Right cardiac atrium (tissue), 5 donors: ENCODE measurements around the gene AGMO. TPM values are rescaled to one million over a fixed set of nuclear protein-coding genes. Genes with fewer than 3 reads are reported as not detected.

Experiments
- ATAC-seq, 2 donors: fragments of 200-7000 bp; cut with Tn5 transposase; one replicate each; pipeline versions ENCODE4 v1.8.0 to v1.9.1; 2020; ENCODE audit warnings: moderate library complexity in 2 of 2, mild to moderate bottlenecking in 1 of 2
- DNase-seq, 3 donors: peaks; one replicate each; pipeline ENCODE4 v3.0.0-alpha.2; 2020
- H3K27ac ChIP-seq: one replicate; pipeline ENCODE4 v1.5.1; 2013; ENCODE audit warnings: mild to moderate bottlenecking, low read length, control low read depth, moderate library complexity
- H3K27me3 ChIP-seq: one replicate; pipeline ENCODE4 v1.6.1; 2013; ENCODE audit not compliant: control insufficient read depth, insufficient read depth
- H3K4me1 ChIP-seq: one replicate; pipeline ENCODE4 v1.6.1; 2013; ENCODE audit warnings: low read length; ENCODE audit not compliant: control insufficient read depth, insufficient read depth
- H3K4me3 ChIP-seq: one replicate; pipeline ENCODE4 v1.5.1; 2013; ENCODE audit warnings: low read length, control low read depth
- H3K9me3 ChIP-seq: one replicate; pipeline ENCODE4 v1.6.1; 2013; ENCODE audit warnings: low read length; ENCODE audit not compliant: control insufficient read depth
- WGBS: extraction: QIAGEN DNeasy Blood & Tissue Kit; methylation state at CpG from one replicate; pipeline ENCODE4 v1.1.7; 2013; 5-methylcytosine and 5-hydroxymethylcytosine counted together
- intact Hi-C, 4 donors: fragments of 100-400 bp; cut with DNase I; formaldehyde crosslinking; loops; one replicate each; pipeline versions ENCODE4 v1.11.0 to v1.14.0; 2022 to 2023
- polyA plus RNA-seq: library from polyadenylated mRNA; stranded (reverse); fragments of 200-250 nt; gene quantifications from one replicate; pipeline ENCODE4 v1.2.3, GENCODE V29; 2013
- total RNA-seq, 4 donors: library from RNA; stranded (reverse); fragmentation: NEBNext Ultra II Directional; extraction: Animal tissue kit (Norgen Biotek cat#: 25700); gene quantifications; one replicate each; pipeline ENCODE4 v1.2.1, GENCODE V29; 2021
- donor health status: healthy with polysubstance abuse.
- donor health status: DM: no; HTN: yes; CAD: no.
- donor health status: DM: no; HTN: no; CAD: no.
- donor health status: DM: no; HTN: yes; CAD: no; lungs with severe emphysema.
- donor health status: DM: yes; HTN: yes; CAD: no.

The AGMO gene
- total and polyA plus RNA-seq, 5 donors: 0.15 to 0.29 TPM; not detected in 3

GRCh38 chr7:15219758-15220157 is 342.1 kb downstream of the AGMO start:
- no peak overlapping the region for H3K4me3 ChIP-seq
- no peaks in the 10 kb centered on the region for H3K9me3 ChIP-seq
- DNase-seq (no peak), ATAC-seq (no peak)
- H3K27me3 ChIP-seq: no peaks in the 10 kb centered on the region
- no peaks in the 10 kb centered on the region for H3K4me1 ChIP-seq
- intact Hi-C loops: no loop called here
- 65% methylated on average over 1 of the region's 1 CpG for WGBS
- no peak overlapping the region for H3K27ac ChIP-seq

GRCh38 chr7:15218261-15218660 is 343.6 kb downstream of the AGMO start:
- Histone ChIP-seq H3K27me3 (no peaks in the 10 kb centered on the region), H3K27ac (no peak overlapping the region), H3K9me3 (no peaks in the 10 kb centered on the region), H3K4me1 (no peaks in the 10 kb centered on the region), H3K4me3 (no peak overlapping the region)
- WGBS: 30% methylated on average over 1 of the region's 1 CpG
- ATAC-seq: no peak
- intact Hi-C loops: no loop called here
- DNase-seq: no peak

- 95% methylated on average over 4 of the region's 4 CpGs for WGBS
- Histone ChIP-seq H3K9me3 (no peaks in the 10 kb centered on the region), H3K4me1 (no peaks in the 10 kb centered on the region), H3K27ac (no peak overlapping the region), H3K27me3 (no peaks in the 10 kb centered on the region), H3K4me3 (no peak overlapping the region)
- intact Hi-C loops: no loop called here
- no peak for DNase-seq
- ATAC-seq: no peak
Measured at GRCh38 chr7:15215616-15216015, 346.2 kb downstream of the AGMO start.

GRCh38 chr7:15214976-15215375 is 346.8 kb downstream of the AGMO start:
- no peaks in the 10 kb centered on the region for H3K9me3 ChIP-seq
- intact Hi-C loops: no loop called here
- no peaks in the 10 kb centered on the region for H3K27me3 ChIP-seq
- 74% methylated on average over 2 of the region's 2 CpGs for WGBS
- no peak overlapping the region for H3K4me3 ChIP-seq
- no peak overlapping the region for H3K27ac ChIP-seq
- H3K4me1 ChIP-seq: no peaks in the 10 kb centered on the region
- DNase-seq (no peak), ATAC-seq (no peak)

GRCh38 chr7:15213093-15213492 is 348.7 kb downstream of the AGMO start:
- no peak overlapping the region for H3K27ac ChIP-seq
- ATAC-seq (no peak), DNase-seq (no peak)
- intact Hi-C loops: no loop called here
- WGBS: 77% methylated on average over 2 of the region's 2 CpGs
- no peak overlapping the region for H3K4me3 ChIP-seq
- no peaks in the 10 kb centered on the region for H3K4me1 ChIP-seq
- no peaks in the 10 kb centered on the region for H3K27me3 ChIP-seq
- no peaks in the 10 kb centered on the region for H3K9me3 ChIP-seq

- intact Hi-C loops: no loop called here
- Histone ChIP-seq H3K9me3 (no peaks in the 10 kb centered on the region), H3K4me1 (no peaks in the 10 kb centered on the region), H3K27ac (no peak overlapping the region), H3K27me3 (no peaks in the 10 kb centered on the region), H3K4me3 (no peak overlapping the region)
- no peak for ATAC-seq
- DNase-seq: peak in 1 of 3 donors; percentile 24
- WGBS: 61% methylated on average over 4 of the region's 4 CpGs
Measured at GRCh38 chr7:15209429-15209828, 352.4 kb downstream of the AGMO start.

GRCh38 chr7:15204421-15204820 is 357.4 kb downstream of the AGMO start:
- intact Hi-C loops: no loop called here
- WGBS: 49% methylated on average over 2 of the region's 2 CpGs
- Histone ChIP-seq H3K9me3 (no peaks in the 10 kb centered on the region), H3K27me3 (no peaks in the 10 kb centered on the region), H3K4me3 (no peak overlapping the region), H3K27ac (no peak overlapping the region), H3K4me1 (no peaks in the 10 kb centered on the region)
- no peak for ATAC-seq
- DNase-seq: no peak

GRCh38 chr7:15199482-15199881 is 362.3 kb downstream of the AGMO start:
- H3K9me3 ChIP-seq: no peaks in the 10 kb centered on the region
- no peaks in the 10 kb centered on the region for H3K4me1 ChIP-seq
- H3K4me3 ChIP-seq: no peak overlapping the region
- DNase-seq (no peak), ATAC-seq (no peak)
- H3K27ac ChIP-seq: no peak overlapping the region
- no peaks in the 10 kb centered on the region for H3K27me3 ChIP-seq
- 59% methylated on average over 1 of the region's 1 CpG for WGBS
- intact Hi-C loops: no loop called here

GRCh38 chr7:15197042-15197977 is 364.5 kb downstream of the AGMO start:
- 69% methylated on average over 7 of the region's 7 CpGs for whole genome bisulfite sequencing
- Histone ChIP-seq H3K27ac (no peak overlapping the region), H3K27me3 (no peaks in the 10 kb centered on the region), H3K4me1 (no peaks in the 10 kb centered on the region), H3K4me3 (no peak overlapping the region), H3K9me3 (no peaks in the 10 kb centered on the region)
- ATAC-seq (no peak), DNase-seq (no peak)
- intact Hi-C loops: no loop called here

GRCh38 chr7:15178065-15178464 is 383.8 kb downstream of the AGMO start:
- ATAC-seq: no peak
- Histone ChIP-seq H3K4me1 (no peaks in the 10 kb centered on the region), H3K27me3 (no peaks in the 10 kb centered on the region), H3K9me3 (no peaks in the 10 kb centered on the region), H3K27ac (no peak overlapping the region), H3K4me3 (no peak overlapping the region)
- intact Hi-C loops: no loop called here
- no peak for DNase-seq
- WGBS: 95% methylated on average over 1 of the region's 1 CpG

GRCh38 chr7:15176089-15176488 is 385.7 kb downstream of the AGMO start:
- DNase-seq (no peak), ATAC-seq (no peak)
- Histone ChIP-seq H3K27me3 (no peaks in the 10 kb centered on the region), H3K9me3 (no peaks in the 10 kb centered on the region), H3K27ac (no peak overlapping the region), H3K4me1 (no peaks in the 10 kb centered on the region), H3K4me3 (no peak overlapping the region)
- intact Hi-C loops: no loop called here
- 73% methylated on average over 4 of the region's 4 CpGs for WGBS
